H1 (cell line): ENCODE results near the gene IL20RB. TPM values are rescaled to one million over a fixed set of nuclear protein-coding genes. Genes with fewer than 3 reads are reported as not detected.

Experiments
- CTCF ChIA-PET: fragments of 300-600 bp; sonication (Branson Sonifier 250); formaldehyde crosslinking; loops from one replicate; lab custom pipeline; 2021; ENCODE audit not compliant: partially characterized antibody; lab: Charles Lee
- POLR2A ChIA-PET: fragments of 300-600 bp; sonication (Branson Sonifier 250); formaldehyde crosslinking; loops from one replicate; lab custom pipeline; 2021; ENCODE audit warnings: inconsistent platforms; ENCODE audit not compliant: partially characterized antibody; lab: Charles Lee
- DNase-seq, 2 experiments: peaks; one replicate each; pipeline versions ENCODE4 v3.0.0 to v3.0.0-alpha.2; 2010 to 2022; ENCODE audit warnings: low spot score in 2 of 2, low read depth in 1 of 2, mixed read lengths in 1 of 2
- FAIRE-seq: peaks from 2 replicates; lab custom pipeline; 2011; peaks lifted over from hg19 to GRCh38; lab: Jason Lieb, UNC
- H2AFZ ChIP-seq: 2 replicates; pipeline ENCODE4 v1.8.1; 2012; ENCODE audit warnings: low read length, inconsistent platforms
- H2AK5ac ChIP-seq: 2 replicates; pipeline ENCODE4 v1.6.1; 2013; ENCODE audit warnings: low read depth, low read length
- H2BK120ac ChIP-seq: replicated peaks from 2 replicates; pipeline ENCODE3; 2013; ENCODE audit warnings: low read depth, low read length, inconsistent platforms
- H2BK12ac ChIP-seq: 2 replicates; pipeline ENCODE4 v1.6.1; 2013; ENCODE audit warnings: low read depth, low read length
- H2BK15ac ChIP-seq: 2 replicates; pipeline ENCODE4 v1.6.1; 2013; ENCODE audit warnings: low read length
- H2BK20ac ChIP-seq: 2 replicates; pipeline ENCODE4 v1.6.1; 2013; ENCODE audit warnings: low read length
- H2BK5ac ChIP-seq: 2 replicates; pipeline ENCODE4 v1.6.1; 2013; ENCODE audit warnings: low read depth, low read length
- H3K14ac ChIP-seq: 2 replicates; pipeline ENCODE4 v1.6.1; 2013; ENCODE audit warnings: inconsistent platforms; ENCODE audit not compliant: insufficient read length
- H3K18ac ChIP-seq: 2 replicates; pipeline ENCODE4 v1.6.1; 2013; ENCODE audit warnings: low read length; ENCODE audit errors: extremely low read depth
- H3K23ac ChIP-seq: 2 replicates; pipeline ENCODE4 v1.6.1; 2013; ENCODE audit warnings: inconsistent platforms; ENCODE audit not compliant: insufficient read length
- H3K23me2 ChIP-seq: 2 replicates; pipeline ENCODE4 v1.6.1; 2013; ENCODE audit warnings: low read depth, low read length
- H3K27ac ChIP-seq: 2 replicates; pipeline ENCODE4 v1.6.1; 2011; ENCODE audit warnings: low read depth, low read length, inconsistent platforms
- H3K27me3 ChIP-seq, 4 experiments: replicated peaks in 1 of 4; 1 replicate in 1 of 4; 2 replicates in 3 of 4; pipeline versions ENCODE4 v1.6.1 to v1.8.1; 2011 to 2013; ENCODE audit warnings: low read length in 3 of 4, mild to moderate bottlenecking in 3 of 4, inconsistent platforms in 2 of 4, mixed read lengths in 2 of 4, moderate library complexity in 1 of 4; ENCODE audit not compliant: control insufficient read depth in 3 of 4, insufficient read depth in 3 of 4; ENCODE audit errors: extremely low read depth in 1 of 4
- H3K36me3 ChIP-seq, 4 experiments: 2 replicates each; pipeline versions ENCODE4 v1.6.1 to v1.8.1; 2011 to 2013; ENCODE audit warnings: mild to moderate bottlenecking in 4 of 4, low read length in 3 of 4, moderate library complexity in 2 of 4, control low read depth in 1 of 4, inconsistent platforms in 1 of 4; ENCODE audit not compliant: insufficient read depth in 4 of 4, control insufficient read depth in 2 of 4
- H3K4ac ChIP-seq: replicated peaks from 2 replicates; pipeline ENCODE3; 2013; ENCODE audit warnings: low read length, low read depth, mixed read lengths, inconsistent platforms; ENCODE audit not compliant: insufficient read length
- H3K4me1 ChIP-seq, 4 experiments: replicated peaks in 1 of 4; 1 replicate in 1 of 4; 2 replicates in 3 of 4; pipeline versions ENCODE4 v1.6.1 to v1.8.1; 2011 to 2013; ENCODE audit warnings: low read length in 3 of 4, inconsistent platforms in 2 of 4, mixed read lengths in 1 of 4; ENCODE audit not compliant: insufficient read depth in 4 of 4, control insufficient read depth in 3 of 4
- H3K4me2 ChIP-seq, 2 experiments: 2 replicates each; pipeline versions ENCODE4 v1.6.1 to v1.8.1; 2011 to 2013; ENCODE audit warnings: low read depth in 2 of 2, low read length in 2 of 2, control low read depth in 1 of 2, inconsistent platforms in 1 of 2, mild to moderate bottlenecking in 1 of 2; ENCODE audit not compliant: insufficient read depth in 1 of 2
- H3K4me3 ChIP-seq, 4 experiments: fragments of 200-600, 300-600 bp in 1 of 4; sonication (generic), shearing (Covaris generic), sonication (Bioruptor Twin) in 1 of 4; 2 replicates each; pipeline versions ENCODE4 v1.5.1 to v1.8.1; 2011 to 2016; ENCODE audit warnings: low read length in 4 of 4, low read depth in 3 of 4, control low read depth in 2 of 4, inconsistent platforms in 2 of 4, mild to moderate bottlenecking in 2 of 4, mixed read lengths in 1 of 4, moderate library complexity in 1 of 4; ENCODE audit not compliant: insufficient read depth in 2 of 4; ENCODE audit errors: extremely low read depth in 1 of 4
- H3K56ac ChIP-seq: replicated peaks from 2 replicates; pipeline ENCODE3; 2013; ENCODE audit warnings: low read depth, mild to moderate bottlenecking, mixed read lengths, low read length, inconsistent platforms; ENCODE audit not compliant: insufficient read length
- H3K79me1 ChIP-seq: 2 replicates; pipeline ENCODE4 v1.6.1; 2013; ENCODE audit warnings: low read depth, low read length, control low read depth
- H3K79me2 ChIP-seq, 2 experiments: 2 replicates each; pipeline versions ENCODE4 v1.6.1 to v1.8.1; 2012 to 2013; ENCODE audit warnings: low read length in 2 of 2, mild to moderate bottlenecking in 2 of 2, inconsistent platforms in 1 of 2; ENCODE audit not compliant: insufficient read depth in 2 of 2, control insufficient read depth in 1 of 2
- H3K9ac ChIP-seq, 4 experiments: replicated peaks in 1 of 4; 1 replicate in 1 of 4; 2 replicates in 3 of 4; pipeline versions ENCODE4 v1.6.1 to v1.8.1; 2011 to 2013; ENCODE audit warnings: low read depth in 3 of 4, low read length in 3 of 4, control low read depth in 2 of 4, mild to moderate bottlenecking in 2 of 4, moderate library complexity in 2 of 4, inconsistent platforms in 1 of 4; ENCODE audit errors: extremely low read depth in 1 of 4
- H3K9me3 ChIP-seq, 2 experiments: 2 replicates each; pipeline versions ENCODE4 v1.6.1 to v1.8.1; 2012 to 2013; ENCODE audit warnings: mild to moderate bottlenecking in 2 of 2, moderate library complexity in 2 of 2, control low read depth in 1 of 2, inconsistent platforms in 1 of 2, low read depth in 1 of 2, low read length in 1 of 2, mixed read lengths in 1 of 2; ENCODE audit not compliant: insufficient read depth in 2 of 2
- H4K20me1 ChIP-seq, 2 experiments: replicated peaks in 1 of 2; 2 replicates each; pipeline versions ENCODE3 to v1.8.1; 2011 to 2013; ENCODE audit warnings: inconsistent platforms in 2 of 2, low read length in 2 of 2, mild to moderate bottlenecking in 1 of 2; ENCODE audit not compliant: insufficient read depth in 2 of 2, control insufficient read depth in 1 of 2
- H4K5ac ChIP-seq: 2 replicates; pipeline ENCODE4 v1.6.1; 2013; ENCODE audit warnings: low read length, low read depth, mixed read lengths, inconsistent platforms; ENCODE audit not compliant: insufficient read length
- H4K8ac ChIP-seq: 2 replicates; pipeline ENCODE4 v1.8.0; 2013; ENCODE audit warnings: mild to moderate bottlenecking, moderate library complexity, low read length, inconsistent platforms; ENCODE audit not compliant: insufficient read depth; ENCODE audit errors: extremely low read depth
- H4K91ac ChIP-seq: replicated peaks from 2 replicates; pipeline ENCODE3; 2013; ENCODE audit warnings: low read length, mixed read lengths, inconsistent platforms; ENCODE audit not compliant: insufficient read length
- CTBP2 ChIP-seq: IDR thresholded peaks from 2 replicates; pipeline ENCODE4 v1.7.0; 2011; ENCODE audit warnings: borderline replicate concordance, mild to moderate bottlenecking, moderate library complexity, mixed read lengths, low read length; ENCODE audit not compliant: insufficient read depth, insufficient read length
- HDAC2 ChIP-seq, 2 experiments: fragments of 300-600 bp in 1 of 2; sonication (generic) in 1 of 2; IDR thresholded peaks; 2 replicates each; pipeline ENCODE4 v1.6.1; 2011 to 2012; ENCODE audit warnings: low read depth in 2 of 2, low read length in 2 of 2, mild to moderate bottlenecking in 2 of 2, moderate library complexity in 2 of 2, borderline replicate concordance in 1 of 2, inconsistent platforms in 1 of 2
- JUN ChIP-seq: IDR thresholded peaks from 2 replicates; pipeline ENCODE4 v1.6.1; 2011; ENCODE audit warnings: low read depth, mild to moderate bottlenecking, improper control_type of control experiment, low read length
- JUND ChIP-seq: IDR thresholded peaks from 2 replicates; pipeline ENCODE4 v1.6.1; 2011; ENCODE audit warnings: mild to moderate bottlenecking, improper control_type of control experiment, low read length
- MAFK ChIP-seq: IDR thresholded peaks from 2 replicates; pipeline ENCODE4 v1.6.1; 2012; ENCODE audit warnings: low read depth, mild to moderate bottlenecking, improper control_type of control experiment, low read length
- RBBP5 ChIP-seq: IDR thresholded peaks from 2 replicates; pipeline ENCODE4 v1.7.1; 2012; ENCODE audit warnings: low read depth, mild to moderate bottlenecking, inconsistent platforms, low read length, moderate library complexity, borderline replicate concordance
- RNF2 ChIP-seq: fragments of 200-900, 300-1000 bp; sonication (generic); IDR thresholded peaks from 2 replicates; pipeline ENCODE4 v1.7.1; 2016; ENCODE audit warnings: borderline replicate concordance, low read depth, mild to moderate bottlenecking, antibody characterized with exemption, low read length; ENCODE audit not compliant: poor library complexity, severe bottlenecking; ENCODE audit errors: missing control alignments
- SAP30 ChIP-seq: fragments of 300-600 bp; sonication (generic); IDR thresholded peaks from 2 replicates; pipeline ENCODE4 v1.7.1; 2012; ENCODE audit warnings: low read length, moderate library complexity, mild to moderate bottlenecking, inconsistent platforms; ENCODE audit not compliant: insufficient read depth, insufficient replicate concordance
- SIN3A ChIP-seq, 2 experiments: IDR thresholded peaks in 1 of 2; conservative IDR thresholded peaks in 1 of 2; 2 replicates each; pipeline ENCODE4 v1.6.1; 2011 to 2012; ENCODE audit warnings: low read length in 2 of 2, improper control_type of control experiment in 1 of 2, low read depth in 1 of 2, mild to moderate bottlenecking in 1 of 2
- WGBS, 2 experiments: shearing (Covaris generic) in 1 of 2; methylation state at CpG; one replicate each; pipeline versions ENCODE4 v1.1.6 to v1.1.7; 2013 to 2015; ENCODE audit warnings: low lambda C conversion rate in 2 of 2, mixed read lengths in 2 of 2, inconsistent platforms in 1 of 2, low coverage in 1 of 2, missing lambda C conversion rate in 1 of 2; ENCODE audit not compliant: insufficient replicate concordance in 2 of 2, insufficient coverage in 1 of 2, insufficient read length in 1 of 2; ENCODE audit errors: extremely low coverage in 1 of 2, missing lambda C conversion rate in 1 of 2; 5-methylcytosine and 5-hydroxymethylcytosine counted together
- polyA plus RNA-seq, 7 experiments: library from polyadenylated mRNA; depleted of rRNA in 3 of 7; stranded (reverse) in 5 of 7; unstranded in 2 of 7; fragments of >200 nt in 5 of 7; fragments of 200-250 nt in 2 of 7; gene quantifications; 1 replicate in 5 of 7; 2 replicates in 1 of 7; 4 replicates in 1 of 7; pipeline versions ENCODE4 v1.2.1 to v1.2.3, GENCODE V29; 2011 to 2013; ENCODE audit warnings: missing spikeins in 2 of 7, mixed read lengths in 2 of 7
- total RNA-seq: library from RNA; stranded (reverse); fragmentation: NEBNext Ultra II Directional; extraction: Animal tissue kit (Norgen Biotek cat#: 25700); gene quantifications from 2 replicates; pipeline ENCODE4 v1.2.1, GENCODE V29; 2021

Gene IL20RB
- total and polyA plus RNA-seq, 2 of the 8 experiments (the other 6 are each of a cell fraction or from before 2014, with no cell fraction given): 1.6 to 1.8 TPM

DNA sequence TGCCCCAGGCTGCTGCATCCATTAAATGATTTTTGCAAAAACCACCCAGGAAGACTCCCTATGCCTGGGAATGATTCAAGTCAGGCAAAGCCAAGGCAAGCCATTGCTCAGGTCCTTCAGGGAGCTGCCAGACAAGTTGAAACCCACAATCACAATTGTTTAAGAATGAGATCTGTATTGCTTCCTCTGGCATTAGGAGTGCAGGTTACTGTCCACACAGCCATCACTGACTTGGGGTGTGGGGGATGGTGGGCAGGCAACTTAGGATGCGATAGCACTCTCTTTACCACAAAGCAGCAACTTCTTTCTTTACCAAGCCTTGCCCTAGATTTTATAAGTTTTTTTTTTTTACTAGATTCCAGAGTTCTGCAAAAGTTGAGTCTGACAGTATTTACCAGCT, 15.0 kb upstream of the IL20RB start:
- DNase-seq: no peak
- Histone ChIP-seq H4K5ac (no peak overlapping the region), H2BK20ac (no peak overlapping the region), H3K14ac (no peak overlapping the region), H3K9ac (no peak overlapping the region), H3K36me3 (peaks cover 0 to 4% (median 1%) of the 10 kb centered on the region in 4 experiments; a peak in 1 of 8 replicates), H3K56ac (no peak overlapping the region), H3K27ac (no peak overlapping the region), H2BK15ac (no peak overlapping the region), H3K23me2 (no peaks in the 10 kb centered on the region), H3K9me3 (no peaks in the 10 kb centered on the region), H4K20me1 (no peaks in the 10 kb centered on the region), H3K79me1 (peaks cover 4% of the 10 kb centered on the region; the same call in 1 of the 2 replicates), H4K91ac (no peak overlapping the region), H3K79me2 (peaks cover 0 to 54% of the 10 kb centered on the region in 2 experiments; a peak in 2 of 4 replicates), H2BK120ac (no peak overlapping the region), H2AFZ (no peak overlapping the region), H2AK5ac (no peak overlapping the region), H4K8ac (no peak overlapping the region), H2BK12ac (no peak overlapping the region), H3K23ac (no peak overlapping the region), H3K4me2 (0 out of 4 replicates have a peak overlapping the region, but pooled peaks of 1 of the 2 experiments have one; percentile 4), H2BK5ac (no peak overlapping the region), H3K18ac (no peak overlapping the region), H3K4me1 (peaks cover 0 to 12% (median 2%) of the 10 kb centered on the region in 4 experiments; a peak in 4 of 7 replicates), H3K27me3 (no peaks in the 10 kb centered on the region), H3K4me3 (no peak overlapping the region), H3K4ac (no peak overlapping the region)
- FAIRE-seq: no peak
- 92% methylated on average over 1 of the region's 1 CpG; no CpG with 5 or more reads in 1 of the 2 experiments for WGBS, 2 experiments
- ChIA-PET CTCF (interaction anchor here (0.8 kb wide), 1 partner anchor 59 kb away, joined by 3 read pairs; no protein-coding TSS in a partner anchor), POLR2A (interaction anchor here (1.0 kb wide), 1 partner anchor 81 kb away, joined by 5 read pairs; the partner anchor contains the start of gene NCK1)
- TF ChIP-seq SAP30 (no peak), CTBP2 (no peak), RBBP5 (no peak), MAFK (no peak), SIN3A (conservative IDR thresholded peaks at IDR 0.05 in 1 of 2, IDR thresholded peaks at IDR 0.05 in 1 of 2; ENCODE audit: low read depth in 1 of 2, low read length in 2 of 2) (no peak), JUN (no peak), HDAC2 (IDR thresholded peaks at IDR 0.05; ENCODE audit: borderline replicate concordance in 1 of 2, low read depth in 2 of 2, low read length in 2 of 2) (no peak), JUND (no peak), RNF2 (no peak)
